GM21515 (cell line): ENCODE measurements around the gene TMC2.
"Not testable (repeated sequence)": the region's sequence is repeated elsewhere in the genome, so short reads cannot be mapped to it uniquely, and the experiment has no call there.

Experiments used
- ATAC-seq: cut with Tn5 transposase; IDR thresholded peaks from one replicate; pipeline ENCODE4 v1.9.1; 2021; ENCODE audit not compliant: unreplicated experiment

Gene TMC2

GRCh38 chr20:2523919-2524708 lies 12.3 kb upstream of the TMC2 start:
- peak; percentile 78 for ATAC-seq

GRCh38 chr20:2524709-2525506 lies 11.5 kb upstream of the TMC2 start:
- ATAC-seq: peak; percentile 28

GRCh38 chr20:2526218-2526583 lies 10.2 kb upstream of the TMC2 start:
- ATAC-seq: not testable (repeated sequence)

- no peak for ATAC-seq
These were observed 8.6 kb upstream of the TMC2 start for GRCh38 chr20:2527762-2528161.

- no peak for ATAC-seq
These were observed 7.6 kb upstream of the TMC2 start for GRCh38 chr20:2528671-2529271.

- no peak for ATAC-seq
These were observed 3.3 kb upstream of the TMC2 start for GRCh38 chr20:2533118-2533517.

GRCh38 chr20:2535711-2536559 lies 438 bp upstream of the TMC2 start:
- no peak for ATAC-seq

GRCh38 chr20:2537101-2537500 lies 728 bp downstream of the TMC2 start:
- no peak for ATAC-seq

GRCh38 chr20:2538356-2538755 lies 2.0 kb downstream of the TMC2 start:
- ATAC-seq: no peak

- no peak for ATAC-seq
These were observed 2.8 kb downstream of the TMC2 start for GRCh38 chr20:2538931-2539720.

GRCh38 chr20:2541940-2542339 lies 5.6 kb downstream of the TMC2 start:
- ATAC-seq: no peak

- no peak for ATAC-seq
These were observed 6.0 kb downstream of the TMC2 start for GRCh38 chr20:2542361-2542760.

GRCh38 chr20:2544211-2544610 lies 7.8 kb downstream of the TMC2 start:
- no peak for ATAC-seq

GRCh38 chr20:2545594-2545993 lies 9.2 kb downstream of the TMC2 start:
- no peak for ATAC-seq

GRCh38 chr20:2557873-2558580 lies 21.7 kb downstream of the TMC2 start:
- ATAC-seq: no peak

GRCh38 chr20:2558581-2559278 lies 22.4 kb downstream of the TMC2 start:
- ATAC-seq: no peak

GRCh38 chr20:2559279-2559626 lies 22.9 kb downstream of the TMC2 start:
- no peak for ATAC-seq

GRCh38 chr20:2559651-2560050 lies 23.3 kb downstream of the TMC2 start:
- ATAC-seq: no peak

- ATAC-seq: no peak
These were observed 26.7 kb downstream of the TMC2 start for GRCh38 chr20:2563116-2563515.
